Suprapubic skin (tissue), 4 donors: ENCODE data around the gene ATG4D. TPM values are rescaled to one million over a fixed set of nuclear protein-coding genes. Genes with fewer than 3 reads are reported as not detected.
A peak's percentile ranks its signal among the peaks of the same experiment; 100 is the strongest.

Experiments used
- DNase-seq, 2 donors: peaks; one replicate each; pipeline ENCODE4 v3.0.0-alpha.2; 2019; ENCODE audit warnings: low spot score in 2 of 2
- H3K27ac ChIP-seq: fragments of 200-600 bp; sonication (generic); one replicate; pipeline ENCODE4 v1.5.1; 2019
- H3K27me3 ChIP-seq: fragments of 200-600 bp; sonication (generic); one replicate; pipeline ENCODE4 v1.5.1; 2019
- H3K36me3 ChIP-seq: fragments of 200-600 bp; sonication (generic); one replicate; pipeline ENCODE4 v1.5.1; 2019
- H3K4me1 ChIP-seq: fragments of 200-600 bp; sonication (generic); one replicate; pipeline ENCODE4 v1.5.1; 2019
- H3K4me3 ChIP-seq: fragments of 200-600 bp; sonication (generic); one replicate; pipeline ENCODE4 v1.5.1; 2019; ENCODE audit warnings: mild to moderate bottlenecking
- H3K9me3 ChIP-seq: fragments of 200-600 bp; sonication (generic); one replicate; pipeline ENCODE4 v1.5.1; 2019
- CTCF ChIP-seq, 2 donors: fragments of 200-600 bp in 1 of 2; fragments of 450-650 bp in 1 of 2; sonication (generic) in 1 of 2; IDR thresholded peaks; one replicate each; pipeline ENCODE4 v1.5.1; 2016 to 2019; ENCODE audit warnings: antibody characterized with exemption in 2 of 2, mild to moderate bottlenecking in 1 of 2, moderate library complexity in 1 of 2
- EP300 ChIP-seq: sonication (generic); formaldehyde crosslinking; IDR thresholded peaks from one replicate; pipeline ENCODE4 v1.6.1; 2017; ENCODE audit warnings: antibody characterized with exemption
- POLR2A ChIP-seq, 2 donors: fragments of 450-650 bp; IDR thresholded peaks; one replicate each; pipeline ENCODE4 v1.6.1; 2017; ENCODE audit warnings: antibody characterized with exemption in 2 of 2, mild to moderate bottlenecking in 2 of 2, moderate library complexity in 2 of 2
- POLR2AphosphoS5 ChIP-seq, 3 donors: sonication (generic); formaldehyde crosslinking; IDR thresholded peaks; one replicate each; pipeline ENCODE4 v1.6.1; 2017; ENCODE audit warnings: antibody characterized with exemption in 3 of 3
- WGBS: methylation state at CpG from one replicate; pipeline ENCODE4 v1.1.5; 2018; 5-methylcytosine and 5-hydroxymethylcytosine counted together
- total RNA-seq, 4 donors: library from RNA; depleted of rRNA; stranded (reverse); fragments of >200 nt; gene quantifications; one replicate each; pipeline ENCODE4 v1.1.0, GENCODE V29; 2016

Gene ATG4D
- total RNA-seq, 4 donors from 2014 or later = 52.2 to 80.8 (median 63.6) TPM

DNA sequence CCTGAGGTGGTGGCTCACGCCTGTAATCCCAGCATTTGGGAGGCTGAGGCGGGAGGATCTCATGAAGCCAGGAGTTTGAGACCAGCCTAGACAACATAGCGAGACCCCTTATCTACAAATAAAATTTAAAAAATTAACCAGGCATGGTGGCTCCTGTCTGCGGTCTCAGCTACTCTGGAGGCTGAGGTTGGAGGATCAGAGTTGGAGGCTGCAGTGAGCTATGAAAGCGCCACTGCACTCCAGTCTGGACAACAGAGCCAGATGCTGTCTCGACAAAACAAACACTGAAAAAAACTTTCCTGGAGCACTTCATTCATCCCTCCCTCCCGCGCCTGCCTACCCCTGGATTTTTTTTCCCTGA is 665 bp upstream of the ATG4D start:
- H3K27me3 ChIP-seq = no peaks in the 10 kb centered on the region
- 49% methylated on average over 8 of the region's 8 CpGs for WGBS
- H3K36me3 ChIP-seq = peaks cover 11% of the 10 kb centered on the region
- H3K9me3 ChIP-seq = no peaks in the 10 kb centered on the region
- no peak for DNase-seq
- TF ChIP-seq POLR2A (IDR thresholded peaks at IDR 0.05) (no peak), POLR2AphosphoS5 (IDR thresholded peaks at IDR 0.05) (no peak), CTCF (IDR thresholded peaks at IDR 0.05) (no peak), EP300 (no peak)
- no peak overlapping the region for H3K27ac ChIP-seq
- H3K4me3 ChIP-seq = peak overlapping the region; percentile 96
- H3K4me1 ChIP-seq = peaks cover 30% of the 10 kb centered on the region

- WGBS = 13% methylated on average over 13 of the region's 22 CpGs
- Histone ChIP-seq H3K27me3 (no peaks in the 10 kb centered on the region), H3K4me3 (peak overlapping the region; percentile 96), H3K27ac (peak overlapping the region; percentile 92), H3K36me3 (peaks cover 23% of the 10 kb centered on the region), H3K4me1 (peaks cover 30% of the 10 kb centered on the region), H3K9me3 (no peaks in the 10 kb centered on the region)
- peak in 1 of 2 donors; percentile 74 for DNase-seq
- TF ChIP-seq CTCF (IDR thresholded peaks at IDR 0.05) (no peak), POLR2AphosphoS5 (IDR thresholded peaks at IDR 0.05) (no peak), EP300 (no peak), POLR2A (IDR thresholded peaks at IDR 0.05) (no peak)
Observed at GRCh38 chr19:10544242-10544752, 593 bp downstream of the ATG4D start.

DNA sequence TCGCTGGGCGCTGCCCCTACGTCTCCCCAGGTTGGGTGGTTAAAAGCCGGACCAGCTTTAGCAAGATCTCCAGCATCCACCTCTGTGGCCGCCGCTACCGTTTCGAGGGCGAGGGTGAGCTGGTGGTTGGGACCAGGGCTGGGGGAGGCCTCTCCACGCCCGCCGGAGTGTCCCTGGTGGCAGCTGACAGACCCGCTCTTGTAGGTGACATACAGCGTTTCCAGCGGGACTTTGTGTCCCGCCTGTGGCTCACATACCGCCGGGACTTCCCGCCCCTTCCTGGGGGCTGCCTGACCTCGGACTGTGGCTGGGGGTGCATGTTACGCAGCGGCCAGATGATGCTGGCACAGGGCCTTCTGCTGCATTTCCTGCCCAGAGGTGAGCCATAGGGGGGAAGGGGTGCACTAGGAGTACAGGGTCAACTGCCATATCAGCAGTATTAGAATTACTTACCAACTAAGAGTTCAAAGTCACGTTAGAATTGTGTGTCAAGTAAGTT is 1.1 kb downstream of the ATG4D start:
- no peaks in the 10 kb centered on the region for H3K27me3 ChIP-seq
- TF ChIP-seq EP300 (no peak), POLR2AphosphoS5 (IDR thresholded peaks at IDR 0.05) (no peak), POLR2A (IDR thresholded peaks at IDR 0.05) (no peak), CTCF (IDR thresholded peaks at IDR 0.05) (no peak)
- peak overlapping the region; percentile 92 for H3K27ac ChIP-seq
- no peak for DNase-seq
- no peaks in the 10 kb centered on the region for H3K9me3 ChIP-seq
- H3K4me1 ChIP-seq = peaks cover 30% of the 10 kb centered on the region
- 6% methylated on average over 9 of the region's 23 CpGs for WGBS
- peak overlapping the region; percentile 96 for H3K4me3 ChIP-seq
- H3K36me3 ChIP-seq = peaks cover 28% of the 10 kb centered on the region

- H3K4me3 ChIP-seq = no peak overlapping the region
- DNase-seq = no peak
- 89% methylated on average over 3 of the region's 17 CpGs for WGBS
- H3K27me3 ChIP-seq = no peaks in the 10 kb centered on the region
- H3K36me3 ChIP-seq = peaks cover 45% of the 10 kb centered on the region
- TF ChIP-seq EP300 = no peak
- TF ChIP-seq POLR2AphosphoS5 (IDR thresholded peaks at IDR 0.05) = no peak
- TF ChIP-seq CTCF (IDR thresholded peaks at IDR 0.05) = no peak
- TF ChIP-seq POLR2A (IDR thresholded peaks at IDR 0.05) = no peak
- no peak overlapping the region for H3K27ac ChIP-seq
- peaks cover 30% of the 10 kb centered on the region for H3K4me1 ChIP-seq
- H3K9me3 ChIP-seq = no peaks in the 10 kb centered on the region
Observed at GRCh38 chr19:10546817-10547216, 3.1 kb downstream of the ATG4D start.

GRCh38 chr19:10548746-10549276 is 5.1 kb downstream of the ATG4D start:
- H3K27ac ChIP-seq = no peak overlapping the region
- peaks cover 41% of the 10 kb centered on the region for H3K4me1 ChIP-seq
- no peaks in the 10 kb centered on the region for H3K27me3 ChIP-seq
- H3K4me3 ChIP-seq = no peak overlapping the region
- WGBS = 94% methylated on average over 18 of the region's 18 CpGs
- DNase-seq = no peak
- TF ChIP-seq POLR2AphosphoS5 (IDR thresholded peaks at IDR 0.05) (no peak), CTCF (IDR thresholded peaks at IDR 0.05) (no peak), EP300 (no peak), POLR2A (IDR thresholded peaks at IDR 0.05) (no peak)
- no peaks in the 10 kb centered on the region for H3K9me3 ChIP-seq
- H3K36me3 ChIP-seq = peaks cover 65% of the 10 kb centered on the region
